Measurements from ENCODE around the gene PWWP2B. TPM values are rescaled to one million over a fixed set of nuclear protein-coding genes. Genes with fewer than 3 reads are reported as not detected.

PWWP2B gene
- total and polyA plus RNA-seq, 10 of the 15 experiments (the other 5 are each of a cell fraction or from before 2014, with no cell fraction given) = 0.04 to 0.87 (median 0.35) TPM; not detected in 4

DNA sequence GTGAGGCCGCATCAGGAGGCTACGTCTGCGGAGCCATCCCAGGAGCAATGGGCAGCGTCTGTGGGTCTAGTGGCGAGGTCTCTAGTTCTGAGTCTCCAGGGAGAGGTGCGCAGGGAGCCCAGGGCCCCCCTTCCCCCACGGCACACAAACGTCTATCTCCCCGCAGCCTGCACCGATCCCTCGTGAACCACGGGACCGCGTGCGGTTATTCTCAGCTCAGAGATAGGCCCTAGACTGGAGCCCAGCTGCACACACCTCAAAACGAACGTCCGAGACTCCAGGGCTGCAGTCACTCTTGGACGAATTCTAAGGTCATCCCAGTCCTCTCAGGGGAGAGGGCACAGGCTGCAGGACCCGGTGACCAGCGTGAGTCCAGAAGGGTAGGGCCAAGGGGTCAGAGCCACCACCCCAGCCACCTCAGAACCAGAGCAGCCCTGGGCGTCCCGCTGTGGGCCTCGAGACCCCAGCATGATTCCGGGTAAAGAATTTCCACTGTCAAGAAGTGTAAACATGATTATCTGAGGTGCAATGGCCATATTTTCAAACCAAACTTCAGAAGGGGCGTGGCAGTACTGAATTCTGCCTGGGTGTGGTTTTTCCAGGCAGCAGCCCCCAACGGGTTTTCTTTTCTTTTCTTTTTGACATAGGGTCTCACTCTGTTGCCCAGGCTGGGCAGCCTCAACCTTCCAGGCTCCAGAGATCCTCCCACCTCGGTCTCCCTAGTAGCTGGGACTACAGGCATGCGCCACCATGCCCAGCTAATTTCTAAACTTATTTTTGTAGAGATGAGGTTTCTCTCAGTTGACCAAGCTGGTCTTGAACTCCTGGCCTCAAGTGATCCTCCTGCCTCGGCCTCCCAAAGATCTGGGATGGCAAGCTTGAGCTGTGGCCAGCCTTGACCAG is 57.5 kb downstream of the PWWP2B start:
- Histone ChIP-seq H4K20me1 (ENCODE audit: control insufficient read depth, insufficient read depth) (no peaks in the 10 kb centered on the region), H3K4me3 (no peak overlapping the region), H2AFZ (ENCODE audit: control insufficient read depth, low read depth, low read length) (no peak overlapping the region), H3K36me3 (ENCODE audit: control insufficient read depth in 2 of 2, insufficient read depth in 2 of 2, low read length in 1 of 2) (no peaks in the 10 kb centered on the region), H3K9me3 (replicated peaks; ENCODE audit: control insufficient read depth, insufficient read depth, low read length) (no peaks in the 10 kb centered on the region), H3K27ac (ENCODE audit: control insufficient read depth, insufficient read depth) (no peak overlapping the region), H3K4me2 (ENCODE audit: control insufficient read depth, insufficient read depth) (no peak overlapping the region), H3K9ac (ENCODE audit: control insufficient read depth, insufficient read depth, low read length) (no peak overlapping the region), H3K27me3 (replicated peaks in 1 of 2; ENCODE audit: control insufficient read depth in 2 of 2, insufficient read depth in 2 of 2, low read length in 1 of 2) (no peaks in the 10 kb centered on the region), H3K79me2 (ENCODE audit: control insufficient read depth, insufficient read depth, low read length) (no peaks in the 10 kb centered on the region), H3K4me1 (ENCODE audit: control insufficient read depth, insufficient read depth, low read length) (peaks cover 7% of the 10 kb centered on the region; the same call in 1 of the 2 replicates)
- DNase-seq (ENCODE audit: low read depth, low spot score) = no peak
- ChIA-PET RAD21 (ENCODE audit: unreplicated experiment) (interaction anchor here (0.6 to 1.0 kb wide), 3 partner anchors 33 to 117 kb away, joined by 3 to 4 read pairs (median 3); no protein-coding TSS in a partner anchor), POLR2A (interaction anchor here (0.7 kb wide), 1 partner anchor 57 kb away, joined by 3 read pairs; no protein-coding TSS in a partner anchor), SMC1A (ENCODE audit: uncharacterized antibody, unreplicated experiment) (interaction anchor here (0.9 kb wide), 1 partner anchor 85 kb away, joined by 3 read pairs; no protein-coding TSS in a partner anchor), CTCF (interaction anchor here (0.6 to 1.0 kb wide), 7 partner anchors 67 to 260 kb away, joined by 3 read pairs; no protein-coding TSS in a partner anchor)
- TF ChIP-seq CBX3 (IDR thresholded peaks at IDR 0.05; ENCODE audit: borderline replicate concordance, low read depth) = no peak
- ATAC-seq = no peak
- no peak for FAIRE-seq
- in situ Hi-C loops (cut with MboI) (loop anchor here (5.0 to 10.0 kb wide), 4 partner anchors 78 to 560 kb away; no protein-coding TSS in a partner anchor), intact Hi-C loops (cut with micrococcal nuclease; ENCODE audit: unreplicated experiment) (loop anchor here (5.0 kb wide), 2 partner anchors 57 to 123 kb away; partner anchors contain the start of gene PWWP2B)
- WGBS (ENCODE audit: insufficient coverage, insufficient replicate concordance, low lambda C conversion rate, missing lambda C conversion rate) = 61% methylated on average over 30 of the region's 30 CpGs
- no TSS peak for BruUV-seq (replicated peaks)

DNA sequence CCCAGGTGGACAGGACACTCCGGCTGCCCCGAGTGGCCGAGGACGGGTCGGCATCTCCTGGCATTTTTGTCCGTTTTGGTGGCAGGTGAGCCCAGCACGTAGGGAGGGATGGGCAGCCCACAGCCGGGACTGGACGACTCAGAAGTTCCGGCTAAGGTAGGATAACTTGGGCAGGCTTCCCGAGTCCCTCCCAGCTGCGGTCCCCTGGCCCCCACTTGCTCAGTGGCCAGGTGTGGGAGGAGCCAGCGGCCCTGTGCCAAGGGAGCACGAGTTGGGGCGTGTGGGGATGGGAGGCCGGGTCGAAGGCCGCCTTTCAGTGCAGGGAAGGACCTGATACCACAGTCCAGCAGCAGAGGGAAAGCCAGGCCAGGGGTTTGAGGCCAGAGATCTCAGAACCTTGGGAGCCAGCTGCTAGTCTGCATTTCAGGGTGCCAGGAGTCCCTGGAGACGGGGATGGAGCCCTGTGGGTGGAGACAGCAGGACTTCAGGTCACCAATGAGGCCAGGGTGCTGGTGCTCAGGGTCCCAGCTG is 58.5 kb downstream of the PWWP2B start:
- ChIA-PET CTCF (interaction anchor here (0.8 to 1.0 kb wide), 3 partner anchors 68 to 181 kb away, joined by 3 read pairs; no protein-coding TSS in a partner anchor), RAD21 (ENCODE audit: unreplicated experiment) (no interaction called here), POLR2A (no interaction called here), SMC1A (ENCODE audit: uncharacterized antibody, unreplicated experiment) (interaction anchor here (0.6 kb wide), 1 partner anchor 226 kb away, joined by 3 read pairs; no protein-coding TSS in a partner anchor)
- H3K4me2 ChIP-seq (ENCODE audit: control insufficient read depth, insufficient read depth) = no peak overlapping the region
- TF ChIP-seq SMAD5 (IDR thresholded peaks at IDR 0.05; ENCODE audit: low read depth) (no peak), HDAC6 (IDR thresholded peaks at IDR 0.05; ENCODE audit: unreplicated experiment) (no peak), GATAD2B (conservative IDR thresholded peaks at IDR 0.05; ENCODE audit: low read depth) (no peak)
- TF ChIP-seq, protein P1, sequence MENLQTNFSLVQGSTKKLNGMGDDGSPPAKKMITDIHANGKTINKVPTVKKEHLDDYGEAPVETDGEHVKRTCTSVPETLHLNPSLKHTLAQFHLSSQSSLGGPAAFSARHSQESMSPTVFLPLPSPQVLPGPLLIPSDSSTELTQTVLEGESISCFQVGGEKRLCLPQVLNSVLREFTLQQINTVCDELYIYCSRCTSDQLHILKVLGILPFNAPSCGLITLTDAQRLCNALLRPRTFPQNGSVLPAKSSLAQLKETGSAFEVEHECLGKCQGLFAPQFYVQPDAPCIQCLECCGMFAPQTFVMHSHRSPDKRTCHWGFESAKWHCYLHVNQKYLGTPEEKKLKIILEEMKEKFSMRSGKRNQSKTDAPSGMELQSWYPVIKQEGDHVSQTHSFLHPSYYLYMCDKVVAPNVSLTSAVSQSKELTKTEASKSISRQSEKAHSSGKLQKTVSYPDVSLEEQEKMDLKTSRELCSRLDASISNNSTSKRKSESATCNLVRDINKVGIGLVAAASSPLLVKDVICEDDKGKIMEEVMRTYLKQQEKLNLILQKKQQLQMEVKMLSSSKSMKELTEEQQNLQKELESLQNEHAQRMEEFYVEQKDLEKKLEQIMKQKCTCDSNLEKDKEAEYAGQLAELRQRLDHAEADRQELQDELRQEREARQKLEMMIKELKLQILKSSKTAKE (IDR thresholded peaks at IDR 0.05; ENCODE audit: low read depth, poor library complexity, severe bottlenecking) = no peak
- H3K4me1 ChIP-seq (ENCODE audit: control insufficient read depth, insufficient read depth, low read length) = peaks cover 7% of the 10 kb centered on the region; the same call in 1 of the 2 replicates
- 38% methylated on average over 19 of the region's 19 CpGs for WGBS (ENCODE audit: insufficient coverage, insufficient replicate concordance, low lambda C conversion rate, missing lambda C conversion rate)
- intact Hi-C loops (cut with micrococcal nuclease; ENCODE audit: unreplicated experiment) (loop anchor here (5.0 kb wide), 1 partner anchor 122 kb away; no protein-coding TSS in a partner anchor), in situ Hi-C loops (cut with MboI) (loop anchor here (5.0 to 10.0 kb wide), 3 partner anchors 77 to 561 kb away; no protein-coding TSS in a partner anchor)
- DNase-seq (ENCODE audit: low read depth, low spot score) (no peak), ATAC-seq (no peak), FAIRE-seq (no peak)
- BruUV-seq (replicated peaks) = no TSS peak
- no peaks in the 10 kb centered on the region; a peak in 1 of 4 replicates for H3K27me3 ChIP-seq (replicated peaks in 1 of 2; ENCODE audit: control insufficient read depth in 2 of 2, insufficient read depth in 2 of 2, low read length in 1 of 2)
- H3K9ac ChIP-seq (ENCODE audit: control insufficient read depth, insufficient read depth, low read length) = no peak overlapping the region
- H3K9me3 ChIP-seq (replicated peaks; ENCODE audit: control insufficient read depth, insufficient read depth, low read length) = no peaks in the 10 kb centered on the region
- H2AFZ ChIP-seq (ENCODE audit: control insufficient read depth, low read depth, low read length) = no peak overlapping the region
- no peak overlapping the region for H3K27ac ChIP-seq (ENCODE audit: control insufficient read depth, insufficient read depth)
- no peak overlapping the region for H3K4me3 ChIP-seq
- no peaks in the 10 kb centered on the region for H3K36me3 ChIP-seq (ENCODE audit: control insufficient read depth in 2 of 2, insufficient read depth in 2 of 2, low read length in 1 of 2)
- H4K20me1 ChIP-seq (ENCODE audit: control insufficient read depth, insufficient read depth) = no peaks in the 10 kb centered on the region
- no peaks in the 10 kb centered on the region for H3K79me2 ChIP-seq (ENCODE audit: control insufficient read depth, insufficient read depth, low read length)
